Islet precursor cell (in vitro differentiated cells): ENCODE measurements around the gene SCN1A.
"Not testable (repeated sequence)": the region's sequence is repeated elsewhere in the genome, so short reads cannot be mapped to it uniquely, and the experiment has no call there.

ENCODE experiments used
- DNase-seq: peaks from one replicate; pipeline ENCODE4 v3.0.0-alpha.2; 2018

Gene SCN1A

GRCh38 chr2:166127217-166128155, at the start of gene SCN1A:
Gene SCN1A (minus strand): TSS chr2:166128020. CDS start chr2:166073621, 54,399 bp downstream.
- DNase-seq = no peak

DNA sequence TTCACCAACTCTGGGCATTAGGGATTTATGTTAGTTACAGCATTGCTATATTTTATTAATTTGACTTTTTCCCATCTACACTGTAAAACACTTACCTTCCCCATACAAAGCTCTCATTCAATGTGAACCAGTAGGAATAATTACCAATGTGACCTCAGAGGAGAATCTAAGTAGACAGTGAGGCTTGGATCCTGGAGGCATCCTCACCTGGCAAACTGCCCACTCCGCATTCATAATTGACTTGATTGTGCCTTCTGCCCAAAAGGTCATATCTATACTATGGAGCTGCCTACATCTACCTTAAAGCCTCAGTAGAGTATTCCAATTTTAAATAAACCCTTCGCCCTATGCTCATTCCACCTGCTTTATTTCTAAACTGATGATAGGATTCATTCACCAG, 45.4 kb upstream of the SCN1A start:
- no peak for DNase-seq

DNA sequence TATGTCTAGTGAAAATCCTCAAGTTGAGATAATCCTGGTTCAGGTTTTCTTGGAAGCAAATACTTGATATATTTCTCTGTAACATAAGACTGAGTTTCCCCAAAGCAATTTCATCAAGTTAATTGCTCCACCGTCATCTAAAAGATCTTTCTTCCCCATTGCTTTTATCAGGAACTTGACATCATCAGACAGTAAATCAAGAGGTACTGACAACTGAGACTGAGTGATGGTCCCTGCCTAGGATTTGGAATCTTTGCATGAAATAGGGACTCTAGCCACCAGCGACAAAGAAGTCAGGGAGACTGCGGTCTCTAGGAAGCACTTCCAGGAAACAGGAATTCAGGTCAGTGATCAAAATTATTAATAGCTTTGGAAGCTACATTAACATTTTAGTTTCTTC, 43.4 kb upstream of the SCN1A start:
- DNase-seq = no peak

DNA sequence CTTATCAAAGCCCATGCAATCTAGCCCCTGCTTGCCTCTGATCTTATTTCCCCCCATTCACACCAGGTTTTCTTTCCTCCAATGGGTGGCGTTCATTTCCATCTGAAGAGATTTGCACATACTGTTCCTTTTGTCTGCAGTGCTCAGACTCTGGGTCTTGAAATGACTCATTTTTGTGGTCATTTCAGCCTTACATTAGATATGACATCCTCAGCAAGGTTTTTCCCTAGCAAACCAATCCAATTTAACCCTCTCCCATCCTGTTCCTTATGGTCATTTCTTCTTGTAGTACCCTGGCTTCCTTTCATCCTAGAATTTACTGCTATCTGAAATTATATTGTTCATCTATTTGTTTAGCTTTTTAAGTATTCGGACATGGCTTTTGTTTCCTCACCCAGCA, 42.5 kb upstream of the SCN1A start:
- DNase-seq = no peak

DNA sequence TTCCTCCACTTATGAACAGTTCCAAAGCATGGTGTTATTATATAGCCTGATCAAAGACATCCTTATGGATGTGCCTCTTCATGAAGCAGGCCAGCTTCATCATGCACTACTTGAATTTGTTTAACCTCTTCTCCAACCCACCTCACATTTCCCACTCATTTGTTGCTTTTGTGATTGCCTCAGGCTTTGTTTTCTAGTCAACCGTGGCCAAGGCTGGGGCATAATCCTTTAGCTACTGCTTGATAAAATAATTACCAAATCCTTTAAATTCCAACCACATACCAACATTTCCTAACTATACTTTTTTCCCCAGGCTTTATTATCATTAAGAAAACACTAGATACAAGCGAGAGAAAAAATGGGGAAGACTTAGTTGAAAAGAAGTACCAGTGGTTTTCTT, 39.6 kb upstream of the SCN1A start:
- no peak for DNase-seq

GRCh38 chr2:166163775-166164174, 36.0 kb upstream of the SCN1A start:
- DNase-seq = no peak

GRCh38 chr2:166158546-166158945, 30.7 kb upstream of the SCN1A start:
- DNase-seq = no peak

DNA sequence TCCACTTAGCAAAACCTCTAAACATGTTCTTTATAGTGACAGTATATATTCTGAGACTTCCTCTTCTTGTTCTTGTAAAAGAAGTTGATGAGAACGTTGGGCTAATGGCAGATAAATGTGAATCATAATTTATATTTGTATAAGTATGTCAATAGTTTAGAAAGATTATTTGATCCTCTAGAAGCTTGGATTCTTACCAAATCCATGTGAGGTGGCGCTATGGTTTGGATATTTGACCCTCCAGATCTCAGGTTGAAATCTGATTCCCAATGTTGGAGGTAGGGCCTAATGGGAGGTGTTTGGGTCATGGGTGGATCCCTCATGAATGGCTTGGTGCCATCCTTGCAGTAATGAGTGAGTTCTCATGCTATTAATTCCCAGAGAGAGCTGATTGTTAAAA, 29.8 kb upstream of the SCN1A start:
- DNase-seq = no peak

GRCh38 chr2:166156985-166157490, 29.2 kb upstream of the SCN1A start:
- no peak for DNase-seq

DNA sequence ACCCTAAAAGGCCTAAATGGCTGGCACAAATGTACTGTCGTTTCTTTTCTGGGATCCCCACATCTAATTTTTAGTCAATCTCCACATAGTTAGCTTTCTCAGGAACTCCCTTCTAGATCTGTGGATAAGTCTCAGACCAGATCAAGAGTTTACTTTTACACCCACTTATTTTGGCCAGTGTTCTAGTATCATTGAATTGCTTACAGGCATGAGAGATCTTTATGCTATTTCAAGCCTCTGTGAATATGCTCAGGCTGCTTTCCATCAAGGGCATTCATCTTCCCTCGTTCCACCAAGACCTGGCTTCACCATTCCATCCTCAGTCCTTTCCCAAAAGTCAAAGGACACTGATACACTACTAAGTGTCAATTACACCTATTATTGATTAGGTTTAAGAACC, 27.8 kb upstream of the SCN1A start:
- no peak for DNase-seq

GRCh38 chr2:166154685-166155338, 27.0 kb upstream of the SCN1A start:
- no peak for DNase-seq

DNA sequence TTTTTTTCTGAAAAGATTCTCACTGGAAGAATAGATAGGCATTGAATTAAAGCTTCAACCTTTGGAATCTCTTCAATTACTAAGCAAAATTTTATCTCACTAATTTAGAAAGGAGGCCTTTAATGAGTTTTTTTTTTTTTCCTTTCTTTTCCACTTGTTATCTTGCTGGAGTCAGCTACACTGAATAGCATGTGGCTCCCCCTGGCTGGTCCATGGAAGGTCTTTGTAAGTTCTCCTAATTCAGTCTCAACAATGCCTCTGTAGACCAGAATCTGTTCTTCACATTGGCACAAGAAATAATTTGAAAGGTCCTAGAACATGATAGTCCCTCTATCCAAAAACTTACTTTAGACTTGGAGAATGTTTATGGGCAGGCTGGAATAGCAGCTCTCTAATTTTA, 24.2 kb upstream of the SCN1A start:
- no peak for DNase-seq

- no peak for DNase-seq
These were observed 20.9 kb upstream of the SCN1A start for GRCh38 chr2:166148500-166149400.

- no peak for DNase-seq
These were observed 20.1 kb upstream of the SCN1A start for GRCh38 chr2:166147883-166148282.

DNA sequence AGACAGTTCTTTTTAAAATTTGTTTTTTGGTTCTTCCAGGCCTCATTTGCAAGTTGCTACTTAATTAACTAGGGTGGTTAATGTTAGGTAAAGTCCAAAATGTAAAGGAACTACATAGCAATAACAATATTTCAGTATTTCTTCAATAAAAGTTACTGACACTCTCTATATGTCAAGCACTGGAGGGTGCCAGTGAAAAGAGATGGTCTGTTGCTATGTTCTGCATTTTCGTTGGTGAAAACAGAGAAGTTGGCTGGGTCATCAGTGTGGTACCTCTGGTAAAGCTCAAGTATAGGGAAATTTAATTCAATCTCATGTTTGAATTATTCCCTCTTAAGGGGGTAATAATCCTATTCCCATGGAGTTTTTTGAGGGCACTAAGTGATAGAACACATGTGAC, 16.3 kb upstream of the SCN1A start:
- DNase-seq = no peak

DNA sequence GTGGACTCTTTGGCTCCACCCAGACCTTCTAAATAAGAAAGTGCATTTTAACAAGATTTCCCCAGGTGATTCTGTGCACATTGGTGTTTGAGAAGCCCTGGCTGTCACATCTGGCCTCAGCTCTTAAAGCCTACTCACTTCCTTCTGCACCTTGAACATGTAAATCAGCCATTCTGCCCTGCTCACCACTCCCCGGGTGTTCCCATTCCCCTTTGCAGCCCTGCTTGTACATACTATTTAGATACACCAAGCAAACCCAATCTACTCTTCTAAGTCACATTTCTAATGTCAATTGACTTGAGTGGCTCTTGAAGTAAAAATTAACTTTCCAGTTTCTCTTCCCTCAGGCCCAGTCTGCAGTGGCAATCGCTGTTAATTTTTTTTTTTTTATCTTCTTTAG, 13.1 kb upstream of the SCN1A start:
- no peak for DNase-seq

GRCh38 chr2:166140475-166140874, 12.7 kb upstream of the SCN1A start:
- no peak for DNase-seq

DNA sequence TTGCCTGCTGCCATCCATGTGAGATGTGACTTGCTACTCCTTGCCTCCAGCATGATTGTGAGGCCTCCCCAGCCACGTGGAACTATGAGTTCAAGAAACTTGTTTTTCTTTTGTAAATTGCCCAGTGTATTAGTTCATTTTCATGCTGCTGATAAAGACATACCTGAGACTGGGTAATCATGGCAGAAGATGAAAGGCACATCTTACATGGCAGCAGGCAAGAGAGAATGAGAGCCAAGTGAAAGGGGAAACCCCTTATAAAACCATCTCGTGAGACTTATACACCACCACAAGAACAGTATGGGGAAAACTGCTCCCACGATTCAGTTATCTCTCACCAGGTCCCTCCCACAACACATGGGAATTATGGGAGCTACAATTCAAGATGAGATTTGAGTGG, 11.7 kb upstream of the SCN1A start:
- not testable (repeated sequence) for DNase-seq

DNA sequence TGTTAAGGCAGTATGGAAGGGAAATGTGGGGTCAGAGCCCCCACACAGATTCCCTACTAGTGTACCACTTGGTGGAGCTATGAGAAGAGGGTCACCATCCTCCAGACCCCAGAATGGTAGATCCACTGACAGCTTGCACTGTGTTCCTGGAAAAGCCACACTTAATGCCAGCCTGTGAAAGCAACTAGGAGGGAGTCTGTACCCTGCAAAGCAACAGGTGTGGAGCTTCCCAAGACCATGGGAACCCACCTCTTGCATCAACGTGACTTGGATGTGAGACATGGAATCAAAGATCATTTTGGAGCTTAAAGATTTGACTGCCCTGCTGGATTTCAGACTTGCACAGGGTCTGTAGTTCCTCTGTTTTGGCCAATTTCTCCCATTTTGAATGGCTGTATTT, 10.8 kb upstream of the SCN1A start:
- no peak for DNase-seq

- no peak for DNase-seq
These were observed 10.3 kb upstream of the SCN1A start for GRCh38 chr2:166138144-166138543.

- DNase-seq = no peak
These were observed 9.5 kb upstream of the SCN1A start for GRCh38 chr2:166137331-166137730.

DNA sequence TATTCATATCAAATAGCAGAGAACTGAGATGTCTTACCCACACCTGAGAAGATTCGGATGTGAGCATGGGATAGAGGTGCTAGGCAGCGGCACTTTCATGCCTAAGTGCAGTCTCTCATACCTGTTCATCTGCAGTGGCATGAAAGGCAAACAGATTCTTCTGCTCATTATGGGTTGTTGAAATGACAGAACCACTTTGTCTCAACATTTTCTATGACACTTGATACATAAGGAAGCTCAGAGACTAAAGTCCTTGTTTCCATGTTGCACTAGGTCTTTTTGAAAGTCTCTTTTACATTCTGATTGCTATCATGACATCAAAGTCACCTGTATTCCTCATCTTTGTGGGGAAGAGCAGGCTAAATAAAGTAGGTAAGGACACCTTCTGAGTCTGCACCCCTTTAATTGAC, 8.0 kb upstream of the SCN1A start:
- DNase-seq = no peak
